NOMO-1 treated with dmso at 0.1 percent for 144 hours (cell line): ENCODE measurements around the gene SPCS2.
"Not testable (repeated sequence)": the region's sequence is repeated elsewhere in the genome, so short reads cannot be mapped to it uniquely, and the experiment has no call there.

ENCODE experiments used
- DNase-seq: peaks from one replicate; lab custom pipeline; 2025; ENCODE audit not compliant: unreplicated experiment; lab: John Stamatoyannopoulos, UW

Gene SPCS2

DNA sequence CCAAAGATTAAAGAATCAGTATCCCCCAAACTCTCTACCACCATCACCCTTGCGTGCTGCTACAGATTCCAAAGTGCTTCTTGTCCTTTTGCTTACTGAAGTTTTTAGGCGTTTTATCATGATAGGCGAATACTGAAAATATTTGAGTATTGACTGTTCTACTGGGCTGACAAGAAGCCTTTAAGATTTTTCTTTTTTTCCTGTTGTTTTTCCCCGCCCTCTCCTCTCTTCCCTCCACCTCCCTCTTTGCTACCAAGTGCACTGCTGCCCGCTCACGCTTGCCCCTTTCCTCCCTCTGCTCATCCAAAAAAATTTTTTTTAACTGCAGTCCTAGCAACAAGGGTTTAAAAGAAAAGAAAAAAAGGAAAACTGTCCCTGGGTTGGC, 679 bp downstream of the SPCS2 start:
- DNase-seq = no peak

DNA sequence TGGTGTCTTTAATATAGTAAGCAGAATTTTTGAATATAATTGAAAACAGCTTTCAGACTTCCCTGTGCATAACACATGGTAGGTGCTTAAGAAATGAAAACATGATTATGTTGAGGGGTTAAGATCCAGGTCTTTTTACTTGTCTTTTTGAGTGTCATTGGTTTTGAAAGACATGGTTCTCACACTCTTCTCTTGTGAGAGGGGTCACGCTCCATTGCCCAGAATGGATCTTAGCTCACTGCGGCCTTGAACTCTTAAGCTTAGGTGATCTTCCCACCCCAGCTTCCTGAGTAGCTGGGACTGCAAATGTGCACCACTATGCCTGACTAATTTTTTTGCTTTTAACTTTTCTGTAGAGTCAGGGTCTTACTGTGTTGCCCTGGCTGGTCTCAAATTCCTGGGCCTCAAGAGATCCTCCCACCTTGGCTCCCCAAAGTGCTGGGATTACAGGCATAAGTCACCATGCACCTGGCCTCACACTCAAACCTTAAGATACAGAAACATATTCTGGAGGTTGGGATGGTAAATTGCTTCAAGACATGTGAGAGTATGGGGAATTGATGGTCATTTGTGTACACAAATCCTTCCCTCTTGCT, 1.4 kb downstream of the SPCS2 start:
- DNase-seq = no peak

DNA sequence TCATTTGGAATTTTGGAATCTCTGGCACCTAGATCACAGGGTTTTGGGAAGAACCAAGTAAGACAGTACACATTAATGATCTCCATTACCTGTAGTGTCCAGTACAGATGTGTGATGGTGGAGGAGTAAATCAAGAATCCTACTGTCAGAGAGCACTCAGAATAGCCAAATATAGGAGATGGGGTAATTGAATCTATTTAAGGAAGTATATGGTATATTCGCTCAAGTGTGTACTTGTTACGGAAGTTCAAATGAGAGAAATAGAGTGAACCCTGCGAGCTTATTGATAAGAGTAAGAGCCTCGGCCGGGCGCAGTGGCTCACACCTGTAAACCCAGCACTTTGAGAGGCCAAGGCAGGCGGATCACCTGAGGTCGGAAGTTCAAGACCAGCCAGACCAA, 2.2 kb downstream of the SPCS2 start:
- DNase-seq = no peak

DNA sequence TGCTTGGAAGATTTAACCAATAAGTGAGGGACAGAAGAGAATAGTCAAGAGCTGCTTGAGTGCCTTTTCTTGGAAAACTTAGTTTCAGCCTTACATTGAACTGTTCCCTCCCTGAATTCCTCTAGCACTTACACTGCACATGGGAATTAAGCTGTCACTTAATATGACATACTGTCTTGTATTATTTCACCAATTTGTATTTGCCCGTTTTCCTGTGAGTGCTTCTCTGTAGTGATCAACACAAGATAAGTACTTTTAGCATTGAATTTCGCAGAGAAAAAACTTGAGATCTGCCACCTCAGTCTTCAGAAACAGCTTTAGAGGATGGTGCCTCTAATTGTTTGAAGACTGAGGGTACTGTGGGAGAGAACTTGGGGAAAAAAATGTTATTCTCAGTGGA, 3.7 kb downstream of the SPCS2 start:
- no peak for DNase-seq

DNA sequence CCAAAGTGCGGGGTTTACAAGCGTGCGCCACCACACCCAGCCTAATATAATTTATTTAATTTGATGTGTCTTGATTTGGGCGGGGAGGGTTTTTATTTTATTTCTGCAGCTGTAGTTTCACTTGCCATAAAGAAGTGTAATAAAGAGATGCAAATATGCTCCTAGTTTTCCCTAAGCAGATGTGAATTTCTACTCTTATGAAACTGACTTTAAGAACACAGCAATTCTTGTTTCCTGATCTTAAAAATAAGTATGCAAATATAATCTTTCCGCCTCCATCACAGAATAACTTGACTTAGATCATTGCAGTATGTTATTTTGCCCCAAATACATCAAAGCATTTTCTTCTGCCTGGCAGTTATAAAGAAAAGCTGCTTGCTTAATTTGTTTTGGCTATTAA, 4.4 kb downstream of the SPCS2 start:
- no peak for DNase-seq

DNA sequence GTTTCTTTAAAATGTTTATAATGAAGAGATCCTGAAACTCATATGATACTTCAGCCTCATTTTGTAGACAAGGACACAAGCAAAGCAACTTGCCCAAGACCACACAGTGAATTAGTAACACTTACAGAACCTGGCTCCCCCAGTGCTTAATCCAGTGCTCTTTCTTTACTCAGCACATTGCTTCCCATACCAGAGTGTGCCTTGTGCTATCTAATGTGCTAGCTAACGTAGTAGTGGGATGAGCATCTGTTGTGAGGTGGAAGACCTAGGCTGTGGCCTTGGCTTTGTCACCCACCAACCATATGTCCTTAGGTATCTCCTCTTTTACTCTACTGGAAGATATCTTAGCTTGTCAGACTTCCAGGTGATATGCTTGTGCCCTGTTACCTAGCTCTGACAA, 5.1 kb downstream of the SPCS2 start:
- no peak for DNase-seq

DNA sequence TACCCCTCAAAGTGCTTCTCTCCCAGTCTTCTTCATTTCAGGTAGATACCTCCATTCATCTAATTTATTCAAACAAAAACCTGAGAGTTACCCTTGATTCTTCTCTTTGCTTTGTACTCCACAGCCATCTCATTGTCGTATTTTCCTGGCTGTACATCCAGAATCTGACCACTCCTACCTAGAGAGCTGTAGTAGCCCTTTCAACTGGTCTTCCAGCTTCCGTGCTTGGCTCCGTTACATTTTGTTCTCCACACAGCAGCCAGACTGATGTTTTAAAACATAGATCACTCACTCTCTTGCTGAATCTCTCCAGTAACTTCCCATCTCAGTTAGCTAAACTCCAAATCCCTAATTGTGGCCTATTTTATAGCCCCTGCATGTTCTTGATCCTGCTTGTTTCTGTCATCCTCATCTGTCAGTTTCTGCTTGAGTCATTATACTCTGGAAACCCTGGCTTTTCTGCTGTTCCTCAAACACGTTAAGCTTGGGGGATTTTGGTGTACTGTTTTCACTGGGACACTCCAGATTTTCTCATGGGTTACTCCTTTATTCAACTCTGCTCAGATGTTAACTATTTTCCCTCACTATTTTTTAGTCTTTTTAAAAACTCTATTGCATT, 7.4 kb downstream of the SPCS2 start:
- no peak for DNase-seq

DNA sequence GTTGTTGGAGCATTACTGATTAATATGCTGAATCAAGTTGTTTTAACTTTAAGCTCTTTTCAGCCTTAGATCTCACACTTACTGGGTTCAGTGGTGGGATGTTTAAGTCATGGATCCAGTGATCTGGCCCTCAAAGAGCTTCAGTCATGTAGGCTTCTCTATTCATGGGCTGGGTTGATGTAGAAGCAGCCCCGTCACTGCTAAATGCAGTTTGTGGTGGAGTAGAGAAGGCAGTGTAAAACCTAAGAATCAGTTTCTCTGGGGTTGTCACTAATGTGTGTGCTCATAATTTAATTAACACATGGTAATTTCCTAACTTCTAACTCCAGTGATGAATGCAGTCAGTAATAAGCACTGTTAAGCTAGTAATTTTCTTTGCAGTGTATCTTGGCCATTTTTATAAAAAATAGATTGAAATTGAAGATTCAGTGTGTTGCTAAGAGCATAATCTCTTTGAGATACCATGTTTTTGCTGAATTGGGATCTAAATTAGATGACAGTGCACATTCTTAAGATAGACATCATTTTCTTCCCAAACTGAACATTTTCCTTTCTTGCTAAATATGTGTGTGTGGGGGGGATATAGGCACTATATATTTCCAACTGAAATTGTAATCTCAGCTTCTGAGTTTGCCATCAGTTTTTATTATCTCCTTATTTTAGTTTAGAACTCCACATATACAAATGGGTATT, 9.0 kb downstream of the SPCS2 start:
- DNase-seq = no peak

DNA sequence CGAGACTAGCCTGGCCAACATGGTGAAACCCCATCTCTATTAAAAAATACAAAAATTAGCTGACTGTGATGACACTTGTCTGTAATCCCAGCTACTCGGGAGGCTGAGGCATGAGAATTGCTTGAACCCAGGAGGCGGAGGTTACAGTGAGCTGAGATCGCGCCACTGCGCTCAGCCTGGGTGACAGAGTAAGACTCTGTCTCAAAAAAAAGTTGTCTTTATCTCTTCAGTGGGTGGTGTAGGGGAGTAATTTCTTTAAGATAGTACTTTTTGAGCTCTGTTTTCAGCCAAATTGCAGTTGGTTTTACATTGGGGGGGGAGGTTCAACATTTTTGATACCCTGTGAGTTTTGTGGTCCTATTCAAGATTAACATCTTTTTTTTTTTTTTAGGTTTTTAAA, 11.1 kb downstream of the SPCS2 start:
- DNase-seq = not testable (repeated sequence)

DNA sequence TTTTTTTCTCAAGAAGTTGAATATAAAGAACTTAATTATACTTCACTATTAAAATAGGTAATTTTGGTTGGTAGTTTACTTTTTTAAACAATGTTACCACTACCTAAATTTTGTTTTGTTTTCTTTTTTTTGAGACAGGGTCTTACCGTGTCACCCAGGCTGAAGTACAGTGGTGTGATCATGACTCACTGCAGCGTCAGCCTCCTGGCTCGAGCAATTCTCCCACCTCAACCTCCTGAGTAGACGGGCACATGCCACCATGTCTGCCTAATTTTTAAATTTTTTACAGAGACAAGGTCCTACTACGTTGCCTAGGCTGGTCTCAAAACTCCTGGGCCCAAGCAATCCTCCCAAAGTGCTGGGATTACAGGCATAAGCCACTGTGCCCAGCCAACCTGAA, 17.6 kb downstream of the SPCS2 start:
- DNase-seq = no peak

DNA sequence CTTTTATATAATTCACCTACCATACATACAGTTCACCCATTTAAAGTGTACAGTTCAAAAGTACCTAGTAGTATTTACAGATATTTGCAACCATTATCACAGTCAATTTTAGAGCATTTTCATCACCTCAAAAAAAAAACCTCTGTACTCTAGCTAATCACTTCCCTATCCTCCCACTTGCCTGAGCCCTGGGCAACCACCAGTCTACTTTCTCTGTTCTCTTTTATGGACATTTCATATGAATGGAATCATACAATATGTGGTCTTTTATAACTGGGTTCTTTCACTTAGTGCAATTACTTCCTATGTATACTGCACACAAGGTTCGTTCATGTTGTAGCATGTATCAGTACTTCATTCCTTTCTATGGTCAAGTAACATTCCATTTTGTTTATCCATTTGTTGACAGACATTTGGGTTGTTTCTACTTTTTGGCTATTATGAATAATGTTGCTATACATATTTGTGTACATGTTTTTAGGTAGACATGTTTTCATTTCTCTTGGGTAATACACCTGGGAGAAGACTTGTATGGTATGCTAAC, 21.9 kb downstream of the SPCS2 start:
- no peak for DNase-seq

DNA sequence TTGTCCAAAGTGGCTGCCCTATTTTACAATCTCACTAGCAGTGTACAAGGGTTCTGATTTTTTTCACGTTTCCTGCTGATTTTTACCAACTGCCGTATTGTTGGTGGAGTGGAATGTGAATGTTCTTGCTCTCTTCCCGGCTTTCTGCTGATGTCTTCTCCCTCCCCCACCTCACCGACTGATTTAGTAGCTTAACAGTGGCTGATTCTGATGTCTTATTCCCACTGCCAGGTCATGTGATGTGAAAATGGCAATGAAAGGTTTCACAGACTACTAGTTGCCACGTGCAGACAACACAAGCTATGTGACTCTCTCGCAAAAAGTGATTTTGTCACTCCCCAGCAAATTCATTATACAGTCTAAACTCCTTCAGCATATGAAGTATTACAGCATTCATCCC, 22.4 kb downstream of the SPCS2 start:
- no peak for DNase-seq

DNA sequence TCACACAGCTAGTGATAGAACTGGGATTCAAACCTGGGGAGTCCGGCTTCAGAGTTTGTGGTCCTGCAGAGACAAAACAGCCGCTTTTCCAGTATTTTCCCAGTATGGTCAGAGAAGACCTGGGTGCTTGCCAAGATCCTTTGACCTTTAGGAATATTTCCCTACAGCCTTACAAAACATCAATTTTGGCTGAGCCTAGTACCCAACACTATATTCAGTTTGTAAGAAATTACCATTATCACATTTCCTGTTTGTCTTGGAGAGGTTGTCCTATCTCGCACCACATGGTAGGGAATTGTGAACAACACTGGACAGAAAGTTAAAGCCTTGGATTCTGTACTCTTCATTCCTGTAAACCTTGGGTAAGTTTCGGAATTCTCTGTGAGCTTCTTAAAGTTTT, 29.0 kb downstream of the SPCS2 start:
- DNase-seq = no peak

DNA sequence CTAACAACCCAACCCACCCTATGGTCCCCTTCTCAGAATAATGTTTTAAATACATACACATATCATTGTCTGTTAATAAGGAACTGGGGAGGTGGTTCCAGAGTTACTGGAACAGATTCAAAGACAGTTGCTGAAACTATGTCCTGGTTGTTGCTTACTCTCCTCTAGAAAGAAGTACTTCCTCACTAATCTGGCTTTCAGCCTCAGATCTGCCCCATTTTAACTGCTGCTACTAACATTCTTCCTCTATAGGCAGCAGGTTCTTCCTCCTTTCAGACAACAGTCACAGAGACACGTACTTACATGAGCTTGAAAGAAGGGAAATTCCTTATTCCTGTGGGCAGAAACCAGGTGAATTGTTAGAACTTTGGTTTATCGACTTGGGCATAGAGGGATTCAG, 31.6 kb downstream of the SPCS2 start:
- peak; percentile 37 for DNase-seq

DNA sequence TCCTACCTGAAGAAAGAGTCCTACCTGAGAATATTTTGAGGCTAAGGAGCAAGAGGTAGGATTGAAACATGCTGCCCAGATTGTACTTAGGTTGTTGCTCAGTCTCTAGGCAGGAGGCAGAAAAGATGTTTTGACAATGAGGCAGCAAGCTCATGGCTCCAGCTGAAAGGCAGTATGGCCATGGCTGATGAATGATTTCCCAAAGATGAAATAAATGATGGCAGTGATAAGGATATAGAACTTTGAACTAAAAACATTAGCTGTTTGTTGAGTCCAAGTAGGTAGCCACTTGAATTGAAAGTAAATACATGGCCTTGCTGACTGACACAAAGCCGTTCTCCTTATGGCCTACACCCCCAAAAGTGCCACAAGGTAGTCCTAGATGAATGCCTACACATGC, 32.8 kb downstream of the SPCS2 start:
- no peak for DNase-seq

DNA sequence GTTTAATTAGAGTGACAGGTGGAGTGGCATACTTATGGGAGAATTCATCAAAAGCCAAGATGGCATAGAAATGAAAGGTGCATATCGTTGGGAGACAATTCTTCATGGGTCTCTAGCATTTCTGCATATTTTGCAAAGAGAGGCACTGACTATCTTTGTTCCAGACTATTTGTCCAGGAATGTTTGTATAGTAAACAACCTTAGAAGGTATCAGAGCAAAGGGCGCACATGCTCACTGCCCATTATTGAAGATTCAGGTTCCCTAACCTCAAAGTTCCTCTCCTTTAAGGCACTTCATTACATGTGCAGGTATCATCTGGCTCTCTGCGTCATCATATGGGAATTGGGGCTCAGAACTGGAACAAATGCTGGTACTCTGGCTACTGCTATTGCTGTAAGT, 35.0 kb downstream of the SPCS2 start:
- DNase-seq = no peak

DNA sequence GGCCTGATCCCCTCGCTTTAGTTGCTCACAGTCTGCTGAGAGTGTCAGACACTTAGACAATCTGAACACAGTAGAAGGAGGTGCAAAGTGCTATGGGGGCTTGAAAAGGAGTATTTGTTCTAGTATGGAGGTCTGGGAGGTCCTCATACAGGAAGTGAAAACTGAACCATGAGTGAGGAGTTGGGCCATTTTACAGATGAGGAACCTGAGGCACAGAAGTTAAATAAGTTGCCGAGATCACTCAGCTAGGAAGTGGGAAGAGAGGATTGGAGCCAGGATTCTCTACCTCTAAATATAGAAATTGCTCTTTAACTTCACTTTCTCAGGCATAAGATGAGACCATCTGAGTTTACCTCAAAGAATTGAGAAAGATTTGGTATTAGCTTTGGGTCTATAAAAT, 35.7 kb downstream of the SPCS2 start:
- no peak for DNase-seq

DNA sequence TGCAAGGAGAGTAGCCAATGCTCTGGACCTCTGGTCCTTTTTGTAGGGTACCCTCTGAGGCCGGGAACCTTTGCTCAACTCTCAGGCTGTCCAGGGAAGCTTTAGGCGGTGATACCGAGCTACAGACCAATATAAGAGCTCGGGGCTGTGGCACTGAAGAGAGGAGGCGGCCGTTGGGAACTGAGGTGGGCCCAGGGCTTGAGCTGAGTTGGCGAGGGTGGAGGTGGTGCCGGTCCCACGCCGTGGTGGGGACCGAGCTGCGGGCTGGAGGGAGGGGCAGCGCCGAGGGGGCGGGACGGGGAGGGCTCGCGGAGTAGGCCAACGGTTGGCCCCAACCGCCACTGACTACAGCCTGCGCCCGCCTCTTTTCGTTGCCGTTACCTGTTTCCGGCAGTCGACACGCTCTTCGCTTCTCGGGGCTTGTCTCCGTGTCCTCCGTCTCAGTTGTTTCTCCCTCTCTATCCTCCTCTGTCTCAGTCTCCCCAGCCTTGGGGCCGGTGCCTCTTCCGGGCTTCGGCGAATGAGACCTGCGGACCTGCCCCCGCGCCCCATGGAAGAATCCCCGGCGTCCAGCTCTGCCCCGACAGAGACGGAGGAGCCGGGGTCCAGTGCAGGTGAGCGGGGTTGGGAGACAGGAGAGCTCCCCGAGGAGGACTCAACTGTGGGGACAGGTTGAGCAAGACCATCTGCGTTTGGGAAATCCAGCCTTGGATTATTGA, 39.6 kb downstream of the SPCS2 start, which contains the start of gene NEU3:
NEU3 (plus strand) TSS at position 393 of the 719 bp plus-strand sequence; CDS start at position 521, 128 bp downstream.
- DNase-seq = peak; percentile 85

DNA sequence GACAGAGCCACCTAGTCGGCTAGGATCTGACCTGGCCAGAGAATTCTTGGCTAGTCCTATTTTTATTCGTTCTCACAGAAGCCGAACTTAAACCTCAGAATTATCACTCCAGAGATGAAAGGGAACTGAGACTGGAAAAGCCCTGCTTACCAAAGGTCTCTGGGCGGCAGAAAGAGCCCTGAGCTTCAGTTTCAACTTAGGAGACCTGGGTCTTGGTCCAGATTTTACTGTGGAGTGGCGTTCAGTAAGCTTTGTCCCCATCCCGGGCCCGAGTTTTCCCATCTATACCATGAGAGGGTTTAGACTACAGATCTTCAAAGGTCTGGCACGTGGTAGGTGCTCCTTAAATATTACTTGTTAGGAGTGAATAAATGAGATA, 40.2 kb downstream of the SPCS2 start:
- DNase-seq = no peak

DNA sequence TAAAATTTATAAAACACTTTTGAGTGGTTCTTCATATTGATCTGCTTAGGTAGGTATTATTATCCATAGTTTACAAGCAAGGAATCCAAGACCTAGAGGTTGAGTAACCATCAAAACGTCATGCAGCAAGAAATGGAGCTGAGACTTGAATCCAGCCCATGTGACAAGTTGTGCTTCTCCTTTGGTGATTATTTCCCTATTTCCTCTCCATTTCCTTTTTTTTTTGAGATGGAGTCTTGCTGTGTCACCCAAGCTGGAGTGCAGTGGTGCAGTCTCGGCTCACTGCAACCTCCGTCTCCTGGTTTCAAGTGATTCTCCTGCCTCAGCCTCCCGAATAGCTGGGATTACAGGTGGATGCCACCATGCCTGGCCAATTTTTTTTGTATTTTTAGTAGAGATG, 41.1 kb downstream of the SPCS2 start:
- DNase-seq = peak; percentile 2

DNA sequence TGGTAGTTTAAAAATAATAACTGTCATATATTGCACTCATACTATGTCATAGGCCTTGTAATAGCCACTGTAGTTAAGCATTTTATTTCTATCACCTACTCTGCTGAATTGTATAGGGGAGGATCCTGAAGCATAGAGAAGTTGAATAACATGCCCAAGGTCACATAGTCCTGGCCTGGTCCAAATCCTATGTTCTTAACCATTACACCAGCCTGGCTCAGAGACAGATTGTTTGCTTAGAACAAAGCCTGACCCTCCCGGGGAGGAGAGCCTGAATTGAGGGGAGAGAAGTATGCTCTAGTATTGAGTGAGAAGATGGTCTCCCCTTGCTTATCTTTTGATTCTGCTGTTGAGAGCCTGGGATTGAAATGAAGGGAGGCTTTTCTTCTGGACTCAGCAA, 41.9 kb downstream of the SPCS2 start:
- no peak for DNase-seq

DNA sequence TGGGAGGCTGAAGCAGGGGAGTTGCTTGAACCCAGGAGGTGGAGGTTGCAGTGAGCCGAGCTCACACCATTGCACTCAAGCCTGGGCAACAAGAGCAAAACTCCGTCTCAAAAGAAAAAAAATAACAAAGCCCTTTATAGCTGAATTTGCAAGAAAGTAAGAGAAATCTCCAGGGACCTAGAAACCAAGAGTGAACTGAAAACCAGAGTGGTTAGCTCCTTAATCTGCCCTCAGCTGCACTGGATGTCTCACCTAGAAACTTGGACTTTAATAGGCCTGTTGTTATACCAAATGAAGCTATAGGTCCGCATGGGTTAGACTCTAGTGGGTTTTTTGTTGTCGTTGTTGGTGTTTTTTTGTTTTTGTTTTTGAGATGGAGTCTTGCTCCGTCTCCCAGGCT, 43.8 kb downstream of the SPCS2 start:
- no peak for DNase-seq
